ENCODE results near the gene CCND3.

GRCh38 chr6:41955412-41955811 is 13.8 kb upstream of the CCND3 start:
- TF ChIP-seq CTCF (IDR thresholded peaks at IDR 0.05) (no peak), POLR2A (IDR thresholded peaks at IDR 0.05) (no peak)

All from esophagus squamous epithelium (tissue), 4 donors.